SU-DHL-6 (cell line): ENCODE results near the gene GNAQ.

Source experiments
- CTCF ChIP-seq: fragments of 200-600 bp; sonication (generic); IDR thresholded peaks from one replicate; pipeline ENCODE4 v1.5.1; 2017; ENCODE audit warnings: antibody characterized with exemption, mild to moderate bottlenecking, low read length, moderate library complexity; ENCODE audit not compliant: insufficient read depth, poor library complexity, severe bottlenecking
- EZH2phosphoT487 ChIP-seq: fragments of 200-600 bp; sonication (generic), shearing (Covaris generic); conservative IDR thresholded peaks from 2 replicates; pipeline ENCODE4 v1.6.1; 2018; ENCODE audit warnings: mild to moderate bottlenecking, antibody characterized with exemption, low read length, moderate library complexity, mixed read lengths

GRCh38 chr9:77898864-77899263 is 132.7 kb downstream of the GNAQ start:
- TF ChIP-seq CTCF (no peak), EZH2phosphoT487 (no peak)
